Neural cell (in vitro differentiated cells): ENCODE data around the gene MED27. TPM values are rescaled to one million over a fixed set of nuclear protein-coding genes. Genes with fewer than 3 reads are reported as not detected.

Source experiments
- H2AFZ ChIP-seq: fragments of 200-600, 300-800 bp; sonication (generic), shearing (Covaris generic); 2 replicates; pipeline ENCODE4 v1.6.0; 2014; ENCODE audit warnings: low read depth, mild to moderate bottlenecking, antibody characterized with exemption, low read length, moderate library complexity
- H3F3A ChIP-seq: fragments of 200-600 bp; shearing (Covaris generic); 2 replicates; pipeline ENCODE4 v1.6.1; 2016; ENCODE audit warnings: mild to moderate bottlenecking, moderate library complexity, mixed read lengths, antibody characterized with exemption, low read length; ENCODE audit not compliant: insufficient read depth, poor library complexity, severe bottlenecking
- H3K27ac ChIP-seq: fragments of 200-600, 300-800 bp; sonication (generic), shearing (Covaris generic); 2 replicates; pipeline ENCODE4 v1.5.1; 2014; ENCODE audit warnings: mild to moderate bottlenecking, low read length, moderate library complexity
- H3K27me3 ChIP-seq: fragments of 300-800, 200-600 bp; sonication (generic), shearing (Covaris generic); 2 replicates; pipeline ENCODE4 v1.6.0; 2014; ENCODE audit warnings: mild to moderate bottlenecking, low read depth, low read length, moderate library complexity; ENCODE audit not compliant: insufficient read depth
- H3K36me3 ChIP-seq: fragments of 300-800, 200-600 bp; sonication (generic), shearing (Covaris generic); 2 replicates; pipeline ENCODE4 v1.5.1; 2014; ENCODE audit warnings: mild to moderate bottlenecking, antibody characterized with exemption, low read length, moderate library complexity; ENCODE audit not compliant: insufficient read depth
- H3K4me2 ChIP-seq: fragments of 300-800, 200-600 bp; sonication (generic), shearing (Covaris generic); 2 replicates; pipeline ENCODE4 v1.6.0; 2014; ENCODE audit warnings: mild to moderate bottlenecking, low read length
- H3K4me3 ChIP-seq: fragments of 300-800, 200-600 bp; sonication (generic), shearing (Covaris generic); 2 replicates; pipeline ENCODE4 v1.5.1; 2014; ENCODE audit warnings: mild to moderate bottlenecking, low read length, moderate library complexity
- H3K79me2 ChIP-seq: fragments of 200-600 bp; shearing (Covaris generic); replicated peaks from 2 replicates; pipeline ENCODE4 v1.6.0; 2014; ENCODE audit warnings: mild to moderate bottlenecking, low read length, moderate library complexity; ENCODE audit not compliant: insufficient read depth
- H3K9ac ChIP-seq: fragments of 300-800, 200-600 bp; sonication (generic), shearing (Covaris generic); 2 replicates; pipeline ENCODE4 v1.6.1; 2016; ENCODE audit warnings: mild to moderate bottlenecking, low read length, mixed read lengths
- H3K9me2 ChIP-seq: fragments of 200-600 bp; shearing (Covaris generic); 2 replicates; pipeline ENCODE4 v1.6.1; 2016; ENCODE audit warnings: mild to moderate bottlenecking, low read length, mixed read lengths; ENCODE audit not compliant: insufficient read depth
- H3K9me3 ChIP-seq: fragments of 200-600, 300-800 bp; sonication (generic), shearing (Covaris generic); 2 replicates; pipeline ENCODE4 v1.6.1; 2016; ENCODE audit warnings: mild to moderate bottlenecking, mixed run types, low read length, moderate library complexity, mixed read lengths
- H4K20me1 ChIP-seq: fragments of 200-600 bp; shearing (Covaris generic); 2 replicates; pipeline ENCODE4 v1.6.1; 2016; ENCODE audit warnings: mild to moderate bottlenecking, mixed run types; ENCODE audit not compliant: insufficient read depth
- EP300 ChIP-seq: fragments of 450-650 bp; conservative IDR thresholded peaks from 2 replicates; pipeline ENCODE4 v1.6.1; 2014; ENCODE audit warnings: antibody characterized with exemption, mild to moderate bottlenecking, moderate library complexity; ENCODE audit not compliant: poor library complexity, severe bottlenecking
- EZH2 ChIP-seq: fragments of 200-600, 300-800 bp; shearing (Covaris generic), sonication (generic); IDR thresholded peaks from 2 replicates; pipeline ENCODE4 v1.6.1; 2014; ENCODE audit warnings: antibody characterized with exemption, low read length, borderline replicate concordance, mild to moderate bottlenecking; ENCODE audit not compliant: insufficient read depth, poor library complexity, severe bottlenecking
- MXI1 ChIP-seq: fragments of 450-650 bp; conservative IDR thresholded peaks from 2 replicates; pipeline ENCODE4 v1.6.1; 2014; ENCODE audit warnings: antibody characterized with exemption, mild to moderate bottlenecking; ENCODE audit not compliant: poor library complexity, severe bottlenecking
- POLR2AphosphoS5 ChIP-seq: IDR thresholded peaks from 2 replicates; pipeline ENCODE4 v1.6.1; 2012
- RAD21 ChIP-seq: fragments of 450-650 bp; conservative IDR thresholded peaks from 2 replicates; pipeline ENCODE4 v1.6.1; 2014; ENCODE audit warnings: antibody characterized with exemption, mild to moderate bottlenecking, moderate library complexity
- REST ChIP-seq: IDR thresholded peaks from 2 replicates; pipeline ENCODE4 v1.6.1; 2012; ENCODE audit warnings: borderline replicate concordance
- SMC3 ChIP-seq: fragments of 450-650 bp; conservative IDR thresholded peaks from 2 replicates; pipeline ENCODE4 v1.6.1; 2014; ENCODE audit warnings: antibody characterized with exemption, mild to moderate bottlenecking, moderate library complexity; ENCODE audit not compliant: poor library complexity
- TAF1 ChIP-seq: IDR thresholded peaks from 2 replicates; pipeline ENCODE4 v1.6.1; 2012; ENCODE audit warnings: low read depth
- polyA plus RNA-seq: library from polyadenylated mRNA; depleted of rRNA; stranded (reverse); fragments of >200 nt; gene quantifications from 2 replicates; pipeline ENCODE4 v1.2.3, GENCODE V29; 2014
- TF ChIP-seq, protein P1 (sequence below): fragments of 450-650 bp; IDR thresholded peaks from 2 replicates; pipeline ENCODE4 v1.5.1; 2014; ENCODE audit warnings: antibody characterized with exemption, mild to moderate bottlenecking, moderate library complexity; ENCODE audit not compliant: poor library complexity, severe bottlenecking

The MED27 gene
- polyA plus RNA-seq, 1 donor from 2014 or later, result 7.5 TPM

DNA sequence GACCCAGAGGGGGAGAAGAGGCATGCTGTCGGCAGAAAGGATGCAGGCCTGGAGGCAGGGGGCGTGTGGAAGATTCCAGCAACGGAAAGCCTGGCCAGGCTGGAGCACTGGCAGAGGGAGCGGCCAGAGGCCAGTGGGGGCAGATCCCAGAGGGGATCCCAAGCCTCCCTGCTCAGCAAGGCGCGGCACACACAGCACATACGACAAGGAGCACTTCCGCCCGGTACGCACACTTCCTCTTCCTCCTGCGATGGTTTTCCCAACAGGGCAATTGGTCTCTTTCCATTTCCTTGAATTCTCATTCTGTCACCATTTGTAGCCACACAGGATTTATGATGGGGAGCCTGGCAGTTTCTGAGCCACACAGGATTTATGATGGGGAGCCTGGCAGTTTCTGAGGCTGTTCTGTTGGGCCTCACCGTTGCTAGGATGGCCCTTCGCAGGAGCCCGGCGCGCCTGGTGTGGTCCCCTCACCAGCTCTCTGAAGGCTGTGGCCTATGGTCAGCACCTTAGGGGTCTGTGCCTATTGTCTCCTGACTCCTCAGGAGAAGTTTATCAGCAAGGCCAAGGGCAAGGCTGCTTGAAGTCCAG, 216.3 kb downstream of the MED27 start:
- Histone ChIP-seq H4K20me1 (no peaks in the 10 kb centered on the region), H3K9me2 (no peaks in the 10 kb centered on the region), H3K4me3 (no peak overlapping the region), H3K36me3 (no peaks in the 10 kb centered on the region), H3K9me3 (no peaks in the 10 kb centered on the region), H3K27me3 (no peaks in the 10 kb centered on the region), H3K4me2 (no peak overlapping the region), H3K79me2 (no peaks in the 10 kb centered on the region), H3K27ac (no peak overlapping the region), H2AFZ (no peak overlapping the region), H3F3A (no peaks in the 10 kb centered on the region), H3K9ac (no peak overlapping the region)
- TF ChIP-seq, protein P1, sequence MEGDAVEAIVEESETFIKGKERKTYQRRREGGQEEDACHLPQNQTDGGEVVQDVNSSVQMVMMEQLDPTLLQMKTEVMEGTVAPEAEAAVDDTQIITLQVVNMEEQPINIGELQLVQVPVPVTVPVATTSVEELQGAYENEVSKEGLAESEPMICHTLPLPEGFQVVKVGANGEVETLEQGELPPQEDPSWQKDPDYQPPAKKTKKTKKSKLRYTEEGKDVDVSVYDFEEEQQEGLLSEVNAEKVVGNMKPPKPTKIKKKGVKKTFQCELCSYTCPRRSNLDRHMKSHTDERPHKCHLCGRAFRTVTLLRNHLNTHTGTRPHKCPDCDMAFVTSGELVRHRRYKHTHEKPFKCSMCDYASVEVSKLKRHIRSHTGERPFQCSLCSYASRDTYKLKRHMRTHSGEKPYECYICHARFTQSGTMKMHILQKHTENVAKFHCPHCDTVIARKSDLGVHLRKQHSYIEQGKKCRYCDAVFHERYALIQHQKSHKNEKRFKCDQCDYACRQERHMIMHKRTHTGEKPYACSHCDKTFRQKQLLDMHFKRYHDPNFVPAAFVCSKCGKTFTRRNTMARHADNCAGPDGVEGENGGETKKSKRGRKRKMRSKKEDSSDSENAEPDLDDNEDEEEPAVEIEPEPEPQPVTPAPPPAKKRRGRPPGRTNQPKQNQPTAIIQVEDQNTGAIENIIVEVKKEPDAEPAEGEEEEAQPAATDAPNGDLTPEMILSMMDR, result no peak
- no peak for TF ChIP-seq RAD21
- TF ChIP-seq MXI1, result no peak
- TF ChIP-seq TAF1, result no peak
- TF ChIP-seq POLR2AphosphoS5, result no peak

DNA sequence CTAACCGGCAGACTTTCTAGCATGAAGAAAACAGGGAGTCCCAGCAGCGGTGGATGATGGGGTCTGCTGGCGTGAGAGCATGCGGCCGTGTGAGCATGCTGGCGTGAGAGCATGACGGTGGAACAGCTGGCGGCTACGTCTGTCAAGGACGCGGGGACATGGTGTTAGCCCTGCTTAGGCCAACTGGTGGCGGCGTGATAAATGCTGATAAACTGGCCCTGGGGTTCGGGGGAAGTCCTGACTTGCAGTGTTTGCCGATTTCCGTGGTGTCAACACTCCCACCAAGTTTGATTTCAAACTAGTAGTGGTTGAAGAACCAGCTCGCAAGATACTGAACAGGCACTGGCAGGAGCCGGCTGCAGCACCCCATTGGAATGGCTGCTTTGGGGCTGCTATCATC, 217.4 kb downstream of the MED27 start:
- Histone ChIP-seq H3K27ac (no peak overlapping the region), H3K79me2 (no peaks in the 10 kb centered on the region), H3K27me3 (no peaks in the 10 kb centered on the region), H4K20me1 (no peaks in the 10 kb centered on the region), H3K4me3 (no peak overlapping the region), H3K9ac (no peak overlapping the region), H3K9me3 (no peaks in the 10 kb centered on the region), H3K36me3 (no peaks in the 10 kb centered on the region), H2AFZ (no peak overlapping the region), H3F3A (no peaks in the 10 kb centered on the region), H3K9me2 (no peaks in the 10 kb centered on the region), H3K4me2 (no peak overlapping the region)
- TF ChIP-seq MXI1, result no peak
- TF ChIP-seq EZH2, result no peak
- no peak for TF ChIP-seq RAD21
- TF ChIP-seq, protein P1, result no peak
- no peak for TF ChIP-seq EP300
- no peak for TF ChIP-seq TAF1
- TF ChIP-seq SMC3, result no peak
- TF ChIP-seq POLR2AphosphoS5, result no peak

- Histone ChIP-seq H4K20me1 (no peaks in the 10 kb centered on the region), H3K79me2 (no peaks in the 10 kb centered on the region), H2AFZ (no peak overlapping the region), H3K4me2 (no peak overlapping the region), H3K4me3 (no peak overlapping the region), H3K27me3 (no peaks in the 10 kb centered on the region), H3K27ac (no peak overlapping the region), H3F3A (no peaks in the 10 kb centered on the region), H3K9me3 (no peaks in the 10 kb centered on the region), H3K9me2 (no peaks in the 10 kb centered on the region), H3K36me3 (no peaks in the 10 kb centered on the region), H3K9ac (no peak overlapping the region)
- TF ChIP-seq REST (no peak), EZH2 (no peak), SMC3 (no peak), TAF1 (no peak), RAD21 (no peak), POLR2AphosphoS5 (no peak), EP300 (no peak), MXI1 (no peak)
- TF ChIP-seq, protein P1, result no peak
Observed at GRCh38 chr9:131860430-131860829, 219.2 kb downstream of the MED27 start.
